ENCODE results near the gene FES. TPM values are rescaled to one million over a fixed set of nuclear protein-coding genes. Genes with fewer than 3 reads are reported as not detected.

The FES gene
- total and polyA plus RNA-seq, 2 of the 13 experiments (the other 11 are each of a cell fraction or from before 2014, with no cell fraction given) = 4.0 to 9.5 TPM

GRCh38 chr15:90839187-90840071 is 44.9 kb upstream of the FES start:
- ATAC-seq (peak; percentile 63), FAIRE-seq (no peak), DNase-seq (ENCODE audit: low spot score) (peak; percentile 21)
- TF ChIP-seq MZF1 (CRISPR knock-in tag; IDR thresholded peaks at IDR 0.05; ENCODE audit: borderline replicate concordance) (0 out of 2 replicates have a peak, but pooled peaks have one; percentile 83), REXO4 (CRISPR knock-in tag; IDR thresholded peaks at IDR 0.05; ENCODE audit: borderline replicate concordance) (no peak), POGK (CRISPR knock-in tag; conservative IDR thresholded peaks at IDR 0.05) (no peak), KDM5A (IDR thresholded peaks at IDR 0.05; ENCODE audit: borderline replicate concordance, low read length) (no peak), ZHX2 (IDR thresholded peaks at IDR 0.05; ENCODE audit: low read depth) (no peak), ZHX2 (CRISPR knock-in tag; IDR thresholded peaks at IDR 0.05; ENCODE audit: borderline replicate concordance) (no peak), SOX13 (IDR thresholded peaks at IDR 0.05) (no peak), SOX13 (CRISPR knock-in tag; conservative IDR thresholded peaks at IDR 0.05 in 1 of 2, IDR thresholded peaks at IDR 0.05 in 1 of 2) (peak in 1 of 2 experiments; percentile 33; a peak in 1 of 4 replicates), BRF2 (CRISPR knock-in tag; IDR thresholded peaks at IDR 0.05) (no peak)
- Histone ChIP-seq H4K20me1 (ENCODE audit: insufficient read depth, low read length) (no peaks in the 10 kb centered on the region), H3K9me3 (ENCODE audit: low read length) (no peaks in the 10 kb centered on the region), H3K4me3 (replicated peaks in 1 of 3; ENCODE audit: insufficient read depth in 1 of 3, low read depth in 2 of 3, low read length in 3 of 3) (peak overlapping the region in 1 of 3 experiments; percentile 23; a peak in 1 of 6 replicates), H3K27me3 (ENCODE audit: control insufficient read depth in 1 of 2, insufficient read depth in 2 of 2, low read length in 2 of 2) (peaks cover 2 to 31% of the 10 kb centered on the region in 2 experiments; a peak in 3 of 5 replicates), H3K9ac (ENCODE audit: insufficient read depth, low read depth, low read length) (no peak overlapping the region), H3K79me2 (ENCODE audit: insufficient read depth, low read length) (no peaks in the 10 kb centered on the region), H3K4me2 (ENCODE audit: low read depth, low read length) (peak overlapping the region; percentile 47), H3K36me3 (replicated peaks in 1 of 2; ENCODE audit: control insufficient read depth in 1 of 2, insufficient read depth in 2 of 2, low read length in 2 of 2) (no peaks in the 10 kb centered on the region), H3K4me1 (ENCODE audit: insufficient read depth, low read length) (peaks cover 35% of the 10 kb centered on the region), H3K27ac (ENCODE audit: extremely low read length, insufficient read depth, low read length) (no peak overlapping the region), H2AFZ (ENCODE audit: low read length) (no peak overlapping the region)
- ChIA-PET CTCF (ENCODE audit: low intra/inter-chr PET ratio, low total read pairs) (no interaction called here), POLR2A (interaction anchor here (0.6 kb wide), 1 partner anchor 12 kb away, joined by 3 read pairs; no protein-coding TSS in a partner anchor)
- no TSS peak for BruUV-seq (replicated peaks)
- in situ Hi-C loops (cut with HindIII; ENCODE audit: extremely low pct_ligation_motif_present, low pct_unique_long_range_greater_than_20kb) = no loop called here
- intact Hi-C loops (cut with micrococcal nuclease; ENCODE audit: unreplicated experiment) = no loop called here
- 24% methylated on average over 15 of the region's 19 CpGs for WGBS (ENCODE audit: low lambda C conversion rate)

All from HepG2 (cell line).